Spinal cord (tissue), 10 donors: ENCODE data around the gene RASGRF1. TPM values are rescaled to one million over a fixed set of nuclear protein-coding genes. Genes with fewer than 3 reads are reported as not detected.

Experiments
- DNase-seq, 6 donors: peaks; one replicate each; pipeline versions ENCODE4 v3.0.0 to v3.0.0-alpha.2; 2013 to 2015; ENCODE audit warnings: low spot score in 6 of 6, low read depth in 4 of 6
- H3K27ac ChIP-seq: one replicate; pipeline ENCODE4 v1.5.1; 2013; ENCODE audit warnings: low read depth, low read length, control low read depth
- H3K27me3 ChIP-seq: one replicate; pipeline ENCODE4 v1.6.1; 2013; ENCODE audit warnings: low read length; ENCODE audit not compliant: control insufficient read depth, insufficient read depth
- H3K36me3 ChIP-seq: one replicate; pipeline ENCODE4 v1.6.1; 2013; ENCODE audit warnings: low read length; ENCODE audit not compliant: control insufficient read depth, insufficient read depth
- H3K4me1 ChIP-seq: one replicate; pipeline ENCODE4 v1.6.1; 2013; ENCODE audit warnings: low read length; ENCODE audit not compliant: control insufficient read depth, insufficient read depth
- H3K4me3 ChIP-seq: one replicate; pipeline ENCODE4 v1.5.1; 2013; ENCODE audit warnings: low read depth, low read length, control low read depth
- H3K9me3 ChIP-seq: one replicate; pipeline ENCODE4 v1.6.1; 2013; ENCODE audit warnings: low read length; ENCODE audit not compliant: control insufficient read depth, insufficient read depth
- WGBS: methylation state at CpG from one replicate; pipeline ENCODE4 v1.1.5; 2013; ENCODE audit warnings: missing lambda C conversion rate; ENCODE audit not compliant: insufficient coverage; 5-methylcytosine and 5-hydroxymethylcytosine counted together
- polyA plus RNA-seq, 2 donors: library from polyadenylated mRNA; unstranded; fragments of 120-200 nt; gene quantifications; one replicate each; pipeline ENCODE4 v1.2.1, GENCODE V29; 2013; ENCODE audit not compliant: insufficient read length in 2 of 2
- total RNA-seq, 2 donors: library from RNA; depleted of rRNA in 1 of 2; stranded (reverse); fragments of 120-200 nt in 1 of 2; fragments of >200 nt in 1 of 2; gene quantifications; one replicate each; pipeline versions ENCODE4 v1.2.3 to v1.2.4, GENCODE V29; 2013 to 2014
- donor health status: healthy.

RASGRF1 gene
- total and polyA plus RNA-seq, 4 donors = 4.9 to 42.0 (median 28.1) TPM

- no peaks in the 10 kb centered on the region for H3K9me3 ChIP-seq
- H3K4me1 ChIP-seq = peaks cover 14% of the 10 kb centered on the region
- H3K4me3 ChIP-seq = no peak overlapping the region
- peaks cover 37% of the 10 kb centered on the region for H3K36me3 ChIP-seq
- no peaks in the 10 kb centered on the region for H3K27me3 ChIP-seq
- DNase-seq = peak in 1 of 6 donors; percentile 31
- WGBS = 69% methylated on average over 5 of the region's 10 CpGs
- H3K27ac ChIP-seq = no peak overlapping the region
Measured at GRCh38 chr15:78977591-78978347, 112.8 kb downstream of the RASGRF1 start.

- no peak overlapping the region for H3K27ac ChIP-seq
- H3K4me1 ChIP-seq = peaks cover 14% of the 10 kb centered on the region
- H3K36me3 ChIP-seq = peaks cover 37% of the 10 kb centered on the region
- H3K9me3 ChIP-seq = no peaks in the 10 kb centered on the region
- H3K27me3 ChIP-seq = no peaks in the 10 kb centered on the region
- 90% methylated on average over 2 of the region's 4 CpGs for WGBS
- no peak for DNase-seq
- no peak overlapping the region for H3K4me3 ChIP-seq
Measured at GRCh38 chr15:78977091-78977571, 113.4 kb downstream of the RASGRF1 start.

GRCh38 chr15:78976691-78977090 is 113.9 kb downstream of the RASGRF1 start:
- no peak overlapping the region for H3K4me3 ChIP-seq
- H3K36me3 ChIP-seq = peaks cover 35% of the 10 kb centered on the region
- DNase-seq = no peak
- H3K27ac ChIP-seq = no peak overlapping the region
- 90% methylated on average over 7 of the region's 7 CpGs for WGBS
- peaks cover 14% of the 10 kb centered on the region for H3K4me1 ChIP-seq
- no peaks in the 10 kb centered on the region for H3K27me3 ChIP-seq
- no peaks in the 10 kb centered on the region for H3K9me3 ChIP-seq

- Histone ChIP-seq H3K9me3 (no peaks in the 10 kb centered on the region), H3K27ac (no peak overlapping the region), H3K27me3 (no peaks in the 10 kb centered on the region), H3K36me3 (peaks cover 24% of the 10 kb centered on the region), H3K4me3 (no peak overlapping the region), H3K4me1 (peaks cover 9% of the 10 kb centered on the region)
- 67% methylated on average over 1 of the region's 7 CpGs for WGBS
- DNase-seq = no peak
Measured at GRCh38 chr15:78974272-78974918, 116.2 kb downstream of the RASGRF1 start.

- 76% methylated on average over 3 of the region's 5 CpGs for whole genome bisulfite sequencing
- no peak overlapping the region for H3K4me3 ChIP-seq
- no peak overlapping the region for H3K27ac ChIP-seq
- no peaks in the 10 kb centered on the region for H3K9me3 ChIP-seq
- peaks cover 11% of the 10 kb centered on the region for H3K36me3 ChIP-seq
- no peak for DNase-seq
- H3K27me3 ChIP-seq = no peaks in the 10 kb centered on the region
- H3K4me1 ChIP-seq = no peaks in the 10 kb centered on the region
Measured at GRCh38 chr15:78969687-78970349, 120.8 kb downstream of the RASGRF1 start.

GRCh38 chr15:78968539-78969271 is 121.9 kb downstream of the RASGRF1 start:
- Histone ChIP-seq H3K4me1 (no peaks in the 10 kb centered on the region), H3K27ac (no peak overlapping the region), H3K36me3 (peaks cover 5% of the 10 kb centered on the region), H3K27me3 (no peaks in the 10 kb centered on the region), H3K9me3 (no peaks in the 10 kb centered on the region), H3K4me3 (no peak overlapping the region)
- no peak for DNase-seq
- 94% methylated on average over 4 of the region's 5 CpGs for WGBS

- WGBS = no CpG with 5 or more reads among the region's 2 CpGs
- DNase-seq = no peak
- H3K4me1 ChIP-seq = no peaks in the 10 kb centered on the region
- H3K27me3 ChIP-seq = no peaks in the 10 kb centered on the region
- H3K4me3 ChIP-seq = no peak overlapping the region
- peaks cover 3% of the 10 kb centered on the region for H3K36me3 ChIP-seq
- H3K27ac ChIP-seq = no peak overlapping the region
- H3K9me3 ChIP-seq = no peaks in the 10 kb centered on the region
Measured at GRCh38 chr15:78968114-78968513, 122.5 kb downstream of the RASGRF1 start.

- no peaks in the 10 kb centered on the region for H3K27me3 ChIP-seq
- WGBS = 96% methylated on average over 6 of the region's 6 CpGs
Measured at GRCh38 chr15:78960308-78960707, 130.3 kb downstream of the RASGRF1 start.

DNA sequence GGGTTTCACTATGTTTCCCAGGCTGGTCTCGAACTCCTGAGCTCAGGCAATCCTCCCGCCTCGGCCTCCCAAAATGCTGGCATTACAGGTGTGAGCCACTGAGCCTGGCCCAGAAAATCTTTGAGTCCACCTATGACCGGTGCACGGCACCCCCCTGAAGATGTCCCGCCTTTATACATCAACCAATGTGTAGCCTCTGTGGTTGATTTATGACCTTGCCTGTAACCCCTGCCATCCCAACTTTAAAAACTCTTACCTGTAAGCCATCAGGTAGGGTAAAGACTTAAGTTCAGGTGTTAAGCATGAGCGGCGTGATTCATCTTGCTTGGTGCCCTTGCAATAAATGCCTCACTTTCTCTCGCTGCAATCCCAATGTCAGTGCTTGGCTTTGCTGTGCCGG is 131.2 kb downstream of the RASGRF1 start:
- no peak overlapping the region for H3K4me3 ChIP-seq
- no peak for DNase-seq

More at GRCh38 chr15:78960308-78960707, 130.3 kb downstream of the RASGRF1 start:
- no peaks in the 10 kb centered on the region for H3K9me3 ChIP-seq
- H3K4me1 ChIP-seq = no peaks in the 10 kb centered on the region
- H3K36me3 ChIP-seq = peaks cover 5% of the 10 kb centered on the region
- H3K4me3 ChIP-seq = no peak overlapping the region
- no peak for DNase-seq
- H3K27ac ChIP-seq = no peak overlapping the region

More for the DNA sequence above, 131.2 kb downstream of the RASGRF1 start:
- WGBS = 95% methylated on average over 7 of the region's 10 CpGs
- Histone ChIP-seq H3K4me1 (no peaks in the 10 kb centered on the region), H3K27ac (no peak overlapping the region), H3K27me3 (no peaks in the 10 kb centered on the region), H3K36me3 (peaks cover 5% of the 10 kb centered on the region), H3K9me3 (no peaks in the 10 kb centered on the region)
